Esophagus mucosa (tissue), 1 donor: ENCODE results near the gene CNRIP1. TPM values are rescaled to one million over a fixed set of nuclear protein-coding genes. Genes with fewer than 3 reads are reported as not detected.

Experiments
- ATAC-seq: fragments of 200-7000 bp; cut with Tn5 transposase; one replicate; pipeline ENCODE4 v1.9.1; 2020
- total RNA-seq: library from RNA; stranded (reverse); gene quantifications from one replicate; pipeline ENCODE4 v1.2.4, GENCODE V29; 2023
- donor health status: DM: yes; HTN: yes; CAD: no.

The CNRIP1 gene
- total RNA-seq, 1 donor from 2014 or later: 1.6 TPM

- ATAC-seq: peak; percentile 59
These were observed 27.5 kb downstream of the CNRIP1 start for GRCh38 chr2:68292108-68292710.

GRCh38 chr2:68291314-68291713 is 28.4 kb downstream of the CNRIP1 start:
- ATAC-seq: no peak

- ATAC-seq: no peak
These were observed 28.8 kb downstream of the CNRIP1 start for GRCh38 chr2:68290901-68291300.

GRCh38 chr2:68287580-68288441 is 31.9 kb downstream of the CNRIP1 start:
- ATAC-seq: peak; percentile 56

- peak; percentile 67 for ATAC-seq
These were observed 34.9 kb downstream of the CNRIP1 start for GRCh38 chr2:68284896-68285295.

- no peak for ATAC-seq
These were observed 36.3 kb downstream of the CNRIP1 start for GRCh38 chr2:68283419-68283812.

- ATAC-seq: peak; percentile 62
These were observed 36.8 kb downstream of the CNRIP1 start for GRCh38 chr2:68282811-68283418.

- no peak for ATAC-seq
These were observed 39.0 kb downstream of the CNRIP1 start for GRCh38 chr2:68280796-68281195.

- no peak for ATAC-seq
These were observed 39.4 kb downstream of the CNRIP1 start for GRCh38 chr2:68280348-68280747.

- ATAC-seq: peak; percentile 54
These were observed 40.1 kb downstream of the CNRIP1 start for GRCh38 chr2:68279691-68280090.

GRCh38 chr2:68278169-68278568 is 41.6 kb downstream of the CNRIP1 start:
- peak; percentile 38 for ATAC-seq

- ATAC-seq: no peak
These were observed 45.7 kb downstream of the CNRIP1 start for GRCh38 chr2:68274022-68274421.

- no peak for ATAC-seq
These were observed 47.3 kb downstream of the CNRIP1 start for GRCh38 chr2:68272246-68272994.

GRCh38 chr2:68266655-68267054 is 53.1 kb downstream of the CNRIP1 start:
- no peak for ATAC-seq

GRCh38 chr2:68263632-68264031 is 56.1 kb downstream of the CNRIP1 start:
- no peak for ATAC-seq

- no peak for ATAC-seq
These were observed 60.9 kb downstream of the CNRIP1 start for GRCh38 chr2:68258851-68259250.

- ATAC-seq: no peak
These were observed 63.7 kb downstream of the CNRIP1 start for GRCh38 chr2:68256093-68256450.

- ATAC-seq: no peak
These were observed 66.3 kb downstream of the CNRIP1 start for GRCh38 chr2:68253219-68254068.

GRCh38 chr2:68252400-68253218 is 67.1 kb downstream of the CNRIP1 start, which contains the start of gene PPP3R1:
Gene PPP3R1 (minus strand): TSS chr2:68252532. CDS start chr2:68252127, 405 bp downstream.
- peak; percentile 97 for ATAC-seq

- ATAC-seq: no peak
These were observed 67.8 kb downstream of the CNRIP1 start for GRCh38 chr2:68251855-68252399.
